Measurements from ENCODE around the gene NCOA3. TPM values are rescaled to one million over a fixed set of nuclear protein-coding genes. Genes with fewer than 3 reads are reported as not detected.

The NCOA3 gene
- total and polyA plus RNA-seq, 2 experiments from 2014 or later: 6.7 to 25.8 TPM

DNA sequence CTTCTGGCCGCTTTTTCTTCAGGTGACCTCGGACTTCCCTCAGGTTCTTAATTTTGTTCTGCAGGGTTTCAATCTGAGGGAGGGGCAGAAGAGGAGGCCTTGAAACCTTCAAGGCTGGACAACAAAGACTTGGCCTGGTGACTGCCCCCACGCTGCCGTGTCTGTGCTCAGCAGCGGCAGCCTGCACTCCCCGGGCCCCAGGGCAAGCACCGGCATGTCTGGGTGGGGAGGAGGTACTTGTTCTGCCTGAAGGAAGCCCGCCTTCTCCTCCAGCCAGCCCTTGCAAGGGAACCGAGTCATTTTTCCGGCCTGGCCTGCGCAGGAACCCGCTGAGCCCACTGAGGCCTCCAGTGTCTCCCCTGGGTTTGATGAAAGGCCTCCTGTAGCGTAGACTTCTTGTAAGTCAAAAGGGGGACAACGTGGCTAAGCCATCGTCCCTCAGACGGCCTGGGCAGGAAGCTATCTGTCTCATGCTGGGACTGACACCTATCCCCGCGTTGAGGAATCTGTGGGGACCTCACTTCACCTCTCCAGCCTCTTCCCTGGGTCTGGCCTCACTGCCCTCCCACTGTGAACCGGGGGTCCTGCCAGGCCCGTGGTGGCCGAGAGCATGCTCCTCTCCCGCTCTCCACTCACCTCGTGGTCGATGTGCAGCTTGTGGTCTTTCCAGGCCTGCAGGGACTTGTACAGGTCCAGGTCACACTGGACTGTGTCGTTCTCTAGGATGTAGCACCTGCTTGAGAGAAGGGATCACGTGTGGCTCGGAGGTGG, 163.7 kb downstream of the NCOA3 start:
- H3F3A ChIP-seq (replicated peaks; ENCODE audit: low read depth): no peaks in the 10 kb centered on the region
- Mint-ChIP-seq H3K9me3 (no peaks in the 10 kb centered on the region), H3K4me1 (peaks cover 13% of the 10 kb centered on the region), H3K27ac (peak overlapping the region; percentile 25; the same call in 1 of the 2 replicates), H3K36me3 (ENCODE audit: low read depth) (no peaks in the 10 kb centered on the region; the same call in 2 of the 3 replicates), H3K4me3 (no peak overlapping the region), H3K27me3 (ENCODE audit: insufficient read depth, low read depth, poor library complexity) (peaks cover 10% of the 10 kb centered on the region)
- peaks cover 9% of the 10 kb centered on the region; the same call in 1 of the 2 replicates for H3K4me1 ChIP-seq (ENCODE audit: insufficient read depth)
- H3K4me3 ChIP-seq: no peak overlapping the region
- TF ChIP-seq EZH2 (IDR thresholded peaks at IDR 0.05; ENCODE audit: low read depth, unreplicated experiment): no peak
- TF ChIP-seq ZNF331 (CRISPR knock-in tag; IDR thresholded peaks at IDR 0.05; ENCODE audit: low read depth): no peak
- no peak for TF ChIP-seq ZNF114 (CRISPR knock-in tag; IDR thresholded peaks at IDR 0.05)
- no peaks in the 10 kb centered on the region; the same call in 1 of the 2 replicates for H3K36me3 ChIP-seq (ENCODE audit: insufficient read depth)
- no peak overlapping the region for H2AFZ ChIP-seq
- no peaks in the 10 kb centered on the region for H3K27me3 ChIP-seq (ENCODE audit: insufficient read depth)
- no peaks in the 10 kb centered on the region for H3K79me2 ChIP-seq (replicated peaks; ENCODE audit: insufficient read depth)
- no peaks in the 10 kb centered on the region for H4K20me1 ChIP-seq (replicated peaks; ENCODE audit: insufficient read depth)
- DNase-seq (ENCODE audit: low spot score) (no peak), ATAC-seq (no peak)
- H3K9me2 ChIP-seq (ENCODE audit: insufficient read depth): no peaks in the 10 kb centered on the region
- no peak overlapping the region for H3K4me2 ChIP-seq
- H3K27ac ChIP-seq (ENCODE audit: low read depth): no peak overlapping the region

DNA sequence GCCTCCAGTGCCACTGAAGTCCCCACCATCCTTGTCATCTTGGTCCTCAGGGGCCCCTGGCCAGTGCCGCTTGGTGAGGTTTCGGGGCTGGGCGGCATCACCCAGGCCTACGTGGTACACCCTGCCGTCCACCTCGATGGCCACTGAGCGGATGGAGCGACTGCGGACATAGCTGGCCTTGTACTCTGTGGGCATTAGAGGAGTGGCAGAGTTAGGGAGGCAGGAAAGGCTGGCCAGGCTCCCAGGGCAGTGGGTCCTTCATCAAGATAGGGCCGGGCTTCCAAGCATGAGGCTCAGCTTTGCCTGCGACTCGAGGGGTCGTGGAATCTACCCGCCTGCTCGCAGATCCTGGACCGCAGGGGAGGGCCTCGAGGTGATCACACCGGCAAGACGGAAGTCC, 164.6 kb downstream of the NCOA3 start:
- DNase-seq (ENCODE audit: low spot score): no peak
- no peak for ATAC-seq
- Histone ChIP-seq H4K20me1 (replicated peaks; ENCODE audit: insufficient read depth) (no peaks in the 10 kb centered on the region), H2AFZ (no peak overlapping the region), H3K36me3 (ENCODE audit: insufficient read depth) (no peaks in the 10 kb centered on the region; the same call in 1 of the 2 replicates), H3K27ac (ENCODE audit: low read depth) (no peak overlapping the region), H3K4me2 (no peak overlapping the region), H3K9me2 (ENCODE audit: insufficient read depth) (no peaks in the 10 kb centered on the region), H3K4me1 (ENCODE audit: insufficient read depth) (peaks cover 9% of the 10 kb centered on the region; the same call in 1 of the 2 replicates), H3K4me3 (no peak overlapping the region), H3K79me2 (replicated peaks; ENCODE audit: insufficient read depth) (no peaks in the 10 kb centered on the region), H3K27me3 (ENCODE audit: insufficient read depth) (no peaks in the 10 kb centered on the region), H3F3A (replicated peaks; ENCODE audit: low read depth) (no peaks in the 10 kb centered on the region)
- H3K4me3 Mint-ChIP-seq: no peak overlapping the region
- no peaks in the 10 kb centered on the region for H3K9me3 Mint-ChIP-seq
- peaks cover 13% of the 10 kb centered on the region for H3K4me1 Mint-ChIP-seq
- H3K27ac Mint-ChIP-seq: no peak overlapping the region
- no peaks in the 10 kb centered on the region; the same call in 2 of the 3 replicates for H3K36me3 Mint-ChIP-seq (ENCODE audit: low read depth)
- TF ChIP-seq EZH2 (IDR thresholded peaks at IDR 0.05; ENCODE audit: low read depth, unreplicated experiment) (no peak), POLR2AphosphoS5 (IDR thresholded peaks at IDR 0.05; ENCODE audit: low read depth) (no peak), NANOG (IDR thresholded peaks at IDR 0.05; ENCODE audit: borderline replicate concordance) (no peak), EZH2phosphoT487 (IDR thresholded peaks at IDR 0.05; ENCODE audit: unreplicated experiment) (no peak), CREB1 (CRISPR knock-in tag; IDR thresholded peaks at IDR 0.05; ENCODE audit: low read depth) (no peak), ZNF114 (CRISPR knock-in tag; IDR thresholded peaks at IDR 0.05) (no peak)
- peaks cover 11% of the 10 kb centered on the region for H3K27me3 Mint-ChIP-seq (ENCODE audit: insufficient read depth, low read depth, poor library complexity)

DNA sequence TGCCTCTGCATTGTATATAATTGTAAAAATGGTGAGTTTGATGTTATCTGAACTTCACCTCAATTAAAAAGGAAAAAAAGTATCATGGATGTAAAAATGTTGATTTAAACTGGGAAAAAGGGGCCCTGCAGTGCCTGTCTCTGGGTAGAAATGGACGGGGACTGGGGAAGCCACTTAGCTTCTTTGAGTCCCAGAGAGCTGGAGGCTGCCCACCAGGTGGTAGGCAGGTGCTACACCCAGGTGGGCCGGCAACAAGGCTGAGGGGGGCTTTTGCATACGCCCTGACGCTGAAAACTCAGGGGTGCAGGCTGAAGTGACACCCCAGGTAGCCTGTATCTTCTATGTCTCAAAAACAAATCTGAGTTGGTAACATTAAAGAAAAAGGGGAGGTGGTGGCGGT, 165.4 kb downstream of the NCOA3 start:
- Mint-ChIP-seq H3K4me1 (peaks cover 13% of the 10 kb centered on the region), H3K4me3 (no peak overlapping the region), H3K36me3 (ENCODE audit: low read depth) (no peaks in the 10 kb centered on the region; the same call in 2 of the 3 replicates), H3K27me3 (ENCODE audit: insufficient read depth, low read depth, poor library complexity) (peaks cover 10% of the 10 kb centered on the region), H3K27ac (no peak overlapping the region), H3K9me3 (no peaks in the 10 kb centered on the region)
- no peaks in the 10 kb centered on the region for H3K9me2 ChIP-seq (ENCODE audit: insufficient read depth)
- no peaks in the 10 kb centered on the region for H3K36me3 ChIP-seq (ENCODE audit: insufficient read depth)
- H3K27ac ChIP-seq (ENCODE audit: low read depth): no peak overlapping the region
- no peak overlapping the region for H3K4me2 ChIP-seq
- DNase-seq (ENCODE audit: low spot score) (no peak), ATAC-seq (no peak)
- no peak overlapping the region for H2AFZ ChIP-seq
- H3K4me3 ChIP-seq: no peak overlapping the region
- no peaks in the 10 kb centered on the region for H4K20me1 ChIP-seq (replicated peaks; ENCODE audit: insufficient read depth)
- H3K4me1 ChIP-seq (ENCODE audit: insufficient read depth): peaks cover 9% of the 10 kb centered on the region; the same call in 1 of the 2 replicates
- no peaks in the 10 kb centered on the region for H3F3A ChIP-seq (replicated peaks; ENCODE audit: low read depth)
- no peaks in the 10 kb centered on the region for H3K27me3 ChIP-seq (ENCODE audit: insufficient read depth)
- no peaks in the 10 kb centered on the region for H3K79me2 ChIP-seq (replicated peaks; ENCODE audit: insufficient read depth)
- no peak for TF ChIP-seq ZNF114 (CRISPR knock-in tag; IDR thresholded peaks at IDR 0.05)
- TF ChIP-seq, protein P1, sequence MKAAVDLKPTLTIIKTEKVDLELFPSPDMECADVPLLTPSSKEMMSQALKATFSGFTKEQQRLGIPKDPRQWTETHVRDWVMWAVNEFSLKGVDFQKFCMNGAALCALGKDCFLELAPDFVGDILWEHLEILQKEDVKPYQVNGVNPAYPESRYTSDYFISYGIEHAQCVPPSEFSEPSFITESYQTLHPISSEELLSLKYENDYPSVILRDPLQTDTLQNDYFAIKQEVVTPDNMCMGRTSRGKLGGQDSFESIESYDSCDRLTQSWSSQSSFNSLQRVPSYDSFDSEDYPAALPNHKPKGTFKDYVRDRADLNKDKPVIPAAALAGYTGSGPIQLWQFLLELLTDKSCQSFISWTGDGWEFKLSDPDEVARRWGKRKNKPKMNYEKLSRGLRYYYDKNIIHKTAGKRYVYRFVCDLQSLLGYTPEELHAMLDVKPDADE (IDR thresholded peaks at IDR 0.05): no peak
- TF ChIP-seq, protein P2, sequence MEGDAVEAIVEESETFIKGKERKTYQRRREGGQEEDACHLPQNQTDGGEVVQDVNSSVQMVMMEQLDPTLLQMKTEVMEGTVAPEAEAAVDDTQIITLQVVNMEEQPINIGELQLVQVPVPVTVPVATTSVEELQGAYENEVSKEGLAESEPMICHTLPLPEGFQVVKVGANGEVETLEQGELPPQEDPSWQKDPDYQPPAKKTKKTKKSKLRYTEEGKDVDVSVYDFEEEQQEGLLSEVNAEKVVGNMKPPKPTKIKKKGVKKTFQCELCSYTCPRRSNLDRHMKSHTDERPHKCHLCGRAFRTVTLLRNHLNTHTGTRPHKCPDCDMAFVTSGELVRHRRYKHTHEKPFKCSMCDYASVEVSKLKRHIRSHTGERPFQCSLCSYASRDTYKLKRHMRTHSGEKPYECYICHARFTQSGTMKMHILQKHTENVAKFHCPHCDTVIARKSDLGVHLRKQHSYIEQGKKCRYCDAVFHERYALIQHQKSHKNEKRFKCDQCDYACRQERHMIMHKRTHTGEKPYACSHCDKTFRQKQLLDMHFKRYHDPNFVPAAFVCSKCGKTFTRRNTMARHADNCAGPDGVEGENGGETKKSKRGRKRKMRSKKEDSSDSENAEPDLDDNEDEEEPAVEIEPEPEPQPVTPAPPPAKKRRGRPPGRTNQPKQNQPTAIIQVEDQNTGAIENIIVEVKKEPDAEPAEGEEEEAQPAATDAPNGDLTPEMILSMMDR (conservative IDR thresholded peaks at IDR 0.05; ENCODE audit: low read depth in 2 of 2): no peak
- TF ChIP-seq CREB1 (CRISPR knock-in tag; IDR thresholded peaks at IDR 0.05; ENCODE audit: low read depth): no peak

Measured in GM23338 (cell line).